Left renal pelvis (tissue), 4 donors: Measurements from ENCODE around the gene NSUN7. TPM values are rescaled to one million over a fixed set of nuclear protein-coding genes. Genes with fewer than 3 reads are reported as not detected.

ENCODE experiments used
- DNase-seq, 4 donors: peaks; one replicate each; pipeline ENCODE4 v3.0.0-alpha.2; 2013; ENCODE audit warnings: low read depth in 4 of 4, low spot score in 3 of 4
- polyA plus RNA-seq, 4 donors: library from polyadenylated mRNA; unstranded; fragments of 120-200 nt; gene quantifications; one replicate each; pipeline ENCODE4 v1.2.1, GENCODE V29; 2013; ENCODE audit not compliant: insufficient read length in 4 of 4

Gene NSUN7
- polyA plus RNA-seq, 4 donors, result 4.0 to 15.9 (median 13.0) TPM

- DNase-seq, result no peak
Measured at GRCh38 chr4:40842725-40843423, 93.1 kb downstream of the NSUN7 start.

GRCh38 chr4:40843696-40844095 is 93.9 kb downstream of the NSUN7 start:
- DNase-seq, result no peak

DNA sequence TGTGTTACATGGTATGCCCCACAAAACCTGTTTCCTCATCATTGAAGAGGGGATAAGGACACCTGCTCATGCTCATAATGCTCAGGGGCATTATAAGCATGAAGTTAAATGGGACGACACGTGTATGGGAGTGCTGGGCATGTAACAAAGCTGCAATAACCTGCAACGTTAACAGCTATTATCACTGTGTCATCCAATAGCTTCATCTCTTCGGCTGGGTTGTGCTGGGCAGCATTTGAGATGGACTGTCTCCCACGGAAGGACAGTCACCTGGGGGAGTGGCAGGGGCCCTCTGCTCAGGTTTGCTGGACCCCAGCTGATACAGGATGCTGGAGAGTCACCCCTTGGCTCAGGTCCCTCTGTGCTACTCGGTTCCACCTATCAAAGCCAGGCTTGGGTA is 94.5 kb downstream of the NSUN7 start:
- no peak for DNase-seq

DNA sequence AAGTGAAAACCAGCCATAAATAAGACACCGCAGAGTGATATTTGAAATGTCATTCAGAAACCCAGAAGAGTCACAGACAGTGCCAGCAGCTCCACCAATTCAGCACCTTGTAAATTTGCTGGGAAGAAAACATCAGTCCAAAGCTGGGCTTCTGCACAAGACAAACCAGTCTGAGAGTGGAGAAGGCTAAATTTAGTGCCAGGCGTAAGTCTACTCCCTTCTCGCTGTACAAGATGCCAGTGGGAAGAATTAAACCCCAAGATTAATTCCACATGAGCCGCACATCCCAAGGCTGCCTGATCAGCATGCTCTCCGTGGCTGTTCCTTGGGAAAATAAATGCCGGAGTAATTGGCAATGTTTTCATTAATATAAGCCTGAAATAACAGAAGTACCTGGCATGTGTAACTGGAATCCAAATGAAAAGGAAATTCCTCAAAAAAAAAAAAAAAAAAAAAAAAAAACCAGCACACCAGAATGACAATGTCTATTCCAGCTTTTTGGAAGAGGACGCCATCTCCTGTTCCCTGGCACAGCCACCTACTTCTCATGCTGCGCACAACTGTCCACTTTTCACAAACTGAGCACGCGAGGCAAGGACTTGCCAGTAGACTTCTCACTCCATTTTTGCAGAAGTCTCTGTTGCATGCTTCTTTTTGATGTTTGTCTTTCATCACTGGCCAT is 95.5 kb downstream of the NSUN7 start:
- DNase-seq, result no peak

DNA sequence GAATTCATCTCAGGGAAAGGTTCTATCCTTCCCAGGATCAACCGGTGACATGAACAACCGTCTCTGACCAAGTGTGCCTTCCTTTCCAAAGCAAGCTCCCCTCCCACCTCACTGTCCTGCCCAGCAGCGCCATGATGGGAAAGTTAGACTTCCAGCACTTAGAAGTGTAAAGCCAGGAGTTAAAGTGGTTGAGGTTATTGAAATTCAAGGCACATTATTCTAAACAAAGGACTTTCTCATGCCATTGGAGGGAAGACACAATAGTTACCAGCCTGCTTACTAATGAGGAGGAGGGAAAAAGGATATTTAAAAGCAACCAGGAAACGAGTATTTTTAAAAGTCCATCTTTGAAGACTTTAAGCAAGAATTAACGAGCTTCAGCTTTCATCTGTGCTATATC is 96.8 kb downstream of the NSUN7 start:
- DNase-seq, result no peak

GRCh38 chr4:40848251-40848650 is 98.5 kb downstream of the NSUN7 start:
- no peak for DNase-seq

GRCh38 chr4:40848940-40849339 is 99.2 kb downstream of the NSUN7 start:
- no peak for DNase-seq

DNA sequence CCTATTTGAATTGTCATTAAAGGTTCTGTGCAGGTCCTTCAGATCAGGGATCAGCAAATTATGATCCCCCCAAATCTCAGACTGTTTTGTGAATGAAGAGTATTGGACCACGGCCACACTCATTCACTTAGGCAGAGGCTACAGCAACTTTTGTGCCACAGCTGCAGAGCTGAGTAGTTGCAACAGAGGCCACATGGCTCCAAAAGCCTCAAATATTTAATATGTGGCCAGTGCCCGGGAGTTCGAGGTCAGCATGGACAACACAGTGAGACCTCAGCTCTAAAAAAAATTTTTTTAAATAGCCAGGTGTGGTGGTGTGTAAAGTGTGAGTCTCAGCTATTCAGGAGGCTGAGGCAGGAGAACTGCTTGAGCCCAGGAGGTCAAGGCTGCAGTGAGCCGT is 100.7 kb downstream of the NSUN7 start:
- DNase-seq, result no peak

DNA sequence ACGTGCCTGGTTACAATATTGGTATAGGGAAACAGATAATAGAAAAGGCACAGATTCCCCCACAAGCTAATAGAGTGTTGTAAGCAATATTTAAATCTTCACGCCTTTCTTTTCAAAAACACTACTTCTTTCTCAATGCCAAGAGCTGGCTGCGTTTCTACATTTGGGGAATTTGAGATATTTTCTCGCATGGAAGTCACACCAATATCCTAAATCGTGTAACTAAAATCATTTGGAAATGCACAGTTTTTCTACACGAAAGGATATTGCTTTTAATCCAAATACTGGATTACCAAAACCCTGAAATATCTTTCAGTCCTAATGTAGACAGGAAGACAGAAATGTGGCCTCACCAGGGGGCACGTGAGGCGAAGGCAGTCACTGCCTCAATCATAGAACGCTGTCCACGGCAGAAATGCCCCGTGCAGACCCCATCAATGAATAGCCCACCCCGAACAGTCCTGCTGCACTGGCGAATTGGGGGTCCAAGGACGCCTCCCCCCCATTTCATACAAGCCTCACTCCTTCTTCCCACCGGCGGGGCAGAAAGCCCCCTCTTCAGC is 106.6 kb downstream of the NSUN7 start:
- no peak for DNase-seq

DNA sequence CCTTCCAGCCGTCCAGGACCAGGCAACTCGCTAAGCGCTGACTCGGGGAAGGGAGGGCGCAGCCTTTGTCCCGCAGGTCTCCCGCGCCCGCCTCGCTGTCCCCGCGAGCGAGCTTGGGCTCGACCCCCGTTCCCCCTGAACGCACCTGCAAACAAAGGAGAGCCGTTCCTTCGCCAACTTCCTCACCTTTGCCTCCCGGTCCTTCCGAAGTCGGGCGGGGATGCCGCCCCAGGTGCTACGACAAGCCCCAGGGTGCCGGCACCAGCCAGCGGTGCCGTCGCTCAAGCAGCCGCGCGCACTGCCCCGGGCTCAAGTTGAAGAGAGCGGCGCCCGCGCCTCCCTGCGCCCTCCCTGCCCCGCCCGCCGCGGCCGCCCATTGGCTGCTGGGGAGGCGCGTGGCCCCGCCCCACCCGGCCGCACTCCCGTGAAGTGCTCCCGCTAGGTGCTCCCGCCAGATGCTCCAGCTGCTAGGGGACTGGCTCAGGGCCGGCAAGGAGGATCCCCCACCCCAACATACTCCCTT is 107.1 kb downstream of the NSUN7 start:
- peak; percentile 52 to 58 (median 55) for DNase-seq

DNA sequence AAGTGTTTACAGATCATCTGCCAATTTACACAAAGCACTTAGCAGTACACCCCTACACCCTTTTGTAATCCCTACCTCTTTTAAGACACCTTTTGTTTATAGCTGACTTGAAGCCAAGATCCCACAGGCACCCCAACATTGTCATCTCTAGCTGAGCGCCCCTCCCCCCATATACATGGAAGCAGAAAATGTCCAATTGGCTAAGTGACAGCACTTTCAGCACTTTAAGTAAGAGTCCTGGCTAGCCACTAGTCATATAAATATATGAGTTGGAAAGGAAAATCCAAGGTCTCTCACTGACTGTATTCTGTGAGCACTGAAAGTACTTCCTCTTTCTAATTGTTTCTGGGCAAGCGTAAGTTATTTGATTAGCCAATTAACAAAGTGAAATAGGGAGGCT is 108.2 kb downstream of the NSUN7 start:
- DNase-seq, result no peak

DNA sequence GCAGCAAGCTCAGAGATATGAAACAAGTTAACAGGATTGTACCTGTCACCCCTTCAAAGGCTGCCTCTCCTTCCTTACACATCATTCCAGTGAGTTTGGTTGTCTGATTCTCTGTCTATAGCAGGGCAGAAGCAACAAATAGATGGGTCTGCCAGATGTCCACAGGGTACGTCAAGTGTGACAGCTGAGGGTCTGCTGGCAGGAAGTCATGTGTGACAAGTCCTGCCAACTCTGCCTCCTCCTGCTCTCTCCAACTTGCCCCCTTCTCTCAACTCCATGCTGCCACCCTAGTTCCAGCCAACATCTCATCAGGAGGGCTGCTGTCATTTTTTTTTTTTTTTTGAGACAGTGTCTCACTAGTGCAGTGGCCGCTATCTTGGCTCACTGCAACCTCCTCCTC is 109.2 kb downstream of the NSUN7 start:
- DNase-seq, result no peak

Other genes starting within 250 kb of the NSUN7 start
- 10 to 100 TPM in 3 of 4 donors, 1 to 10 TPM in 1; 4.4 to 93.5 (median 87.3) TPM for gene RBM47, start 120.1 kb upstream of the NSUN7 start, polyA plus RNA-seq